BE2C (cell line): ENCODE results near the gene FAM221B.

ENCODE experiments used
- DNase-seq: peaks from one replicate; pipeline ENCODE4 v3.0.0-alpha.2; 2020
- H3K27me3 ChIP-seq: fragments of 250-450 bp; sonication (Bioruptor Pico); 2 replicates; pipeline ENCODE4 v1.5.1; 2020; ENCODE audit warnings: mild to moderate bottlenecking
- H3K36me3 ChIP-seq: fragments of 250-450 bp; sonication (Bioruptor Pico); 2 replicates; pipeline ENCODE4 v1.5.1; 2020; ENCODE audit warnings: mild to moderate bottlenecking
- H3K4me1 ChIP-seq: fragments of 250-450 bp; sonication (Bioruptor Pico); 2 replicates; pipeline ENCODE4 v1.5.1; 2020
- H3K4me3 ChIP-seq: 2 replicates; pipeline ENCODE4 v1.5.1; 2011; ENCODE audit warnings: low read depth, low read length
- H3K9me3 ChIP-seq: fragments of 250-450 bp; sonication (Bioruptor Pico); 2 replicates; pipeline ENCODE4 v1.5.1; 2020
- CTCF ChIP-seq: IDR thresholded peaks from 2 replicates; pipeline ENCODE4 v1.5.1; 2012; ENCODE audit warnings: mild to moderate bottlenecking, low read depth, low read length

Gene FAM221B

DNA sequence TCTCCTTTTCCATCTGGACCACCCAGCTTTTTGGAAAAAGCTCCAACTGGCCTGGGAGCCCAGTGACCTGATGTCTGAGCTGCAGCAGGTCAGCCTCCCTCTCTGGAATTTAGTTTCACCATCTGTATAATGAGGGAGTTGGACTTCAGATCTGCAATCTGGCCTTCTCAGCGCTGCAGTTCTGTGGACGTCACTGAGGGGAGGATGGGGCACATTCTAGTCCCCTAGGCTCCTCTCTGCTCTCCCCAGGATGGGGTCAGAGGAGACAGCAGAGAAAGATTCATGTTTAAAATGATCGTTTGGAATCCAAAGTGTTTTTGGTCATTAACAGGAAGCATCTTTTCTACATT, 31.4 kb upstream of the FAM221B start:
- TF ChIP-seq CTCF = no peak
- Histone ChIP-seq H3K27me3 (no peaks in the 10 kb centered on the region; the same call in 1 of the 2 replicates), H3K4me3 (no peak overlapping the region), H3K36me3 (no peaks in the 10 kb centered on the region), H3K9me3 (no peaks in the 10 kb centered on the region), H3K4me1 (peaks cover 2% of the 10 kb centered on the region; the same call in 1 of the 2 replicates)
- no peak for DNase-seq

- DNase-seq = no peak
- Histone ChIP-seq H3K27me3 (no peaks in the 10 kb centered on the region; the same call in 1 of the 2 replicates), H3K4me3 (no peak overlapping the region), H3K9me3 (no peaks in the 10 kb centered on the region), H3K36me3 (no peaks in the 10 kb centered on the region), H3K4me1 (peaks cover 2% of the 10 kb centered on the region; the same call in 1 of the 2 replicates)
- no peak for TF ChIP-seq CTCF
Observed at GRCh38 chr9:35859310-35859989, 30.9 kb upstream of the FAM221B start.

DNA sequence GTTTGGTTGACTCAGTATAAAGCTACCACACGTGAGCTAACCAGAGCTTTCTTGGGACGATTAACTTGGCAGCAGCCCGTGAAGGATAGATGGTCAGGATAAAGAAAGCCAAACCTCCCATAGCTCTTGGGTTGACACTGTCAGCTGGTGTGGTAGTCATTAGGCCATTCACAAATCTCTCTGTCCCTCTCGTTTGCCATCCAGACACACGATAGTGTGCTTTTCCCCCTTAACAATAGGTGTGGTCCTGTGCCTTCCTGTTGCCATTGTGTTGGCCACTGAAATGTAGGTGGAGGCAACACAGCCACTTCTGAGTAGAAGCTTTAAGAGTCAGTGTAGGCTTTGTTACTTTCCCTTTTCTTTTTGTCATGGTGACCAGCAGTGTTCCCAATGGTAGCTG, 29.9 kb upstream of the FAM221B start:
- no peaks in the 10 kb centered on the region; the same call in 1 of the 2 replicates for H3K27me3 ChIP-seq
- no peaks in the 10 kb centered on the region for H3K9me3 ChIP-seq
- no peaks in the 10 kb centered on the region for H3K36me3 ChIP-seq
- no peaks in the 10 kb centered on the region for H3K4me1 ChIP-seq
- DNase-seq = no peak
- TF ChIP-seq CTCF = no peak
- H3K4me3 ChIP-seq = no peak overlapping the region

GRCh38 chr9:35856882-35857281, 28.4 kb upstream of the FAM221B start:
- Histone ChIP-seq H3K27me3 (no peaks in the 10 kb centered on the region; the same call in 1 of the 2 replicates), H3K4me3 (no peak overlapping the region), H3K9me3 (no peaks in the 10 kb centered on the region), H3K4me1 (no peaks in the 10 kb centered on the region), H3K36me3 (no peaks in the 10 kb centered on the region)
- TF ChIP-seq CTCF = no peak
- no peak for DNase-seq

DNA sequence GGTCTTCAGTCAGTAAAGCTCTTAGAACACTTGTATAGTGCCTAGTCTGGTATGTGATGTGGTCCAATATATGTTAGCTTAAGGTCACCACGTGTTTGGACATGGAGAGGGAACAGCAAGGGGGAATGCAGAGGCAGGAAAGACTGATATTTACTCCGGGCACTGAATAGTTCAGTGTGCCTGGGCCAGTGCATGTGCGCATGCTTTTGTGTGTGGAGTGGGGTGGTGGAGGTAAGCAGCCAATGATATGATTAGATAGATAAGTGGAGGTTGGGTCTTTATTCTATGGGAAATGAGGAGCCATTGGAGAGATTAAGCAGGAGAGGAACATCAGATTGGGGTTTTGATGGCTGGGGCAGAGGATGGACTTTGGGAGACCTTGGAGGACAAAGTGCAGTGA, 27.7 kb upstream of the FAM221B start:
- DNase-seq = no peak
- no peak overlapping the region for H3K4me3 ChIP-seq
- H3K27me3 ChIP-seq = no peaks in the 10 kb centered on the region; the same call in 1 of the 2 replicates
- no peaks in the 10 kb centered on the region for H3K4me1 ChIP-seq
- H3K36me3 ChIP-seq = no peaks in the 10 kb centered on the region
- H3K9me3 ChIP-seq = no peaks in the 10 kb centered on the region
- TF ChIP-seq CTCF = no peak

DNA sequence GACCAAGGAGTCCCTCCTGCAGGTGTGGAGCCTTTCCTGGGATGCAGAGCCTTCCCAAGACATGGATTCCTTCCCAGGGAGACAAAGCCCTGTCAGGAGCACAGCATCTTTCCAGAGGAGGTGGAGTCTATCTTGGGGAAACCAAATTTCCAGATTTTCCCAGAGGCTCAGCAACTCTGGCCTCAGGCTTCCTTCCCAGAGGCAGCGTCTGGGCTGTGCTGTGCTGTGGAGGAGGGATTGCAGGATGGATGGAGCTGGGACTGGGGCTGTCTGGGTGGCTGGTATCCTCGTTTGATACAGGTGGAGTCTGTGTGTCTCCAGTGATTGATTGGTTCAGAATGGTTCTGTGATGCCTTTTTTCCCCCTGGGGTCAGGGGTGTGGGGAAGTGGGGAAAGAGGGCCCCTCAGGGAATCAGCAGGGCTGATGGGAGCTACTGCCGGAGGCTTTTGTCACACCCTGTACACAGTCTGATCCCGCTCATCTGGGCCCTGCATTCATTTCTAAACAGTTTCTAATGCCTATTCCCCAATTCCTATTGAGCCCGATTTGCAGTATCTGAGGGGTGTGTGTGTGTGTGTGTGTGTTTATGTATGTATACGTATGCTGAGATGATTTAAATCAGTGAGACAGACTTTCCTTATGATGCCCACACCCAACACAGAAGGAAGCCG, 25.7 kb upstream of the FAM221B start:
- Histone ChIP-seq H3K4me3 (no peak overlapping the region), H3K4me1 (no peaks in the 10 kb centered on the region), H3K36me3 (no peaks in the 10 kb centered on the region), H3K27me3 (no peaks in the 10 kb centered on the region), H3K9me3 (no peaks in the 10 kb centered on the region)
- DNase-seq = no peak
- no peak for TF ChIP-seq CTCF
